GM12874 (cell line): ENCODE results near the gene PPP1R1C.

Experiments
- TF ChIP-seq, protein P1 (sequence below): IDR thresholded peaks from 2 replicates; pipeline ENCODE4 v1.5.1; 2011; ENCODE audit warnings: low read depth, mild to moderate bottlenecking, control low read depth, low read length, moderate library complexity; ENCODE audit not compliant: insufficient read depth

The PPP1R1C gene

DNA sequence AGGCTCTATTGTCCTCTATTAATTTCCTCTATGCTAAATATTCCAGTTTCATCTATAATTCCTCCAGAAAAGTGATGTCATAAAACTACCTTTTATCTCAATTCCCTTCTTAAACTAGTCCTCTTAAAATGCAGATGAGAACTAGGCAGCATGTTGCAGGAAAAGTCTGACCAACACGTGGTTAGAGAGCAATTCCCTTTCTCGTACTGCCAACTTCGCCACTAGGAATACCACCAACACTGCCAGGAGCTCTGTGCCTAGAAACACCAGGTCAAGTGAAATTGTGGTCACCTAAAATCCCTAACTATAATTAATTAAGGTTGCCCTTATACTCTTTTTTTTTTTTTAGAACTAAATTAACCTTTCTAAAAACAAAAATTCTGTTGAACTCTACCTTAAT lies 127.7 kb downstream of the PPP1R1C start:
- TF ChIP-seq, protein P1, sequence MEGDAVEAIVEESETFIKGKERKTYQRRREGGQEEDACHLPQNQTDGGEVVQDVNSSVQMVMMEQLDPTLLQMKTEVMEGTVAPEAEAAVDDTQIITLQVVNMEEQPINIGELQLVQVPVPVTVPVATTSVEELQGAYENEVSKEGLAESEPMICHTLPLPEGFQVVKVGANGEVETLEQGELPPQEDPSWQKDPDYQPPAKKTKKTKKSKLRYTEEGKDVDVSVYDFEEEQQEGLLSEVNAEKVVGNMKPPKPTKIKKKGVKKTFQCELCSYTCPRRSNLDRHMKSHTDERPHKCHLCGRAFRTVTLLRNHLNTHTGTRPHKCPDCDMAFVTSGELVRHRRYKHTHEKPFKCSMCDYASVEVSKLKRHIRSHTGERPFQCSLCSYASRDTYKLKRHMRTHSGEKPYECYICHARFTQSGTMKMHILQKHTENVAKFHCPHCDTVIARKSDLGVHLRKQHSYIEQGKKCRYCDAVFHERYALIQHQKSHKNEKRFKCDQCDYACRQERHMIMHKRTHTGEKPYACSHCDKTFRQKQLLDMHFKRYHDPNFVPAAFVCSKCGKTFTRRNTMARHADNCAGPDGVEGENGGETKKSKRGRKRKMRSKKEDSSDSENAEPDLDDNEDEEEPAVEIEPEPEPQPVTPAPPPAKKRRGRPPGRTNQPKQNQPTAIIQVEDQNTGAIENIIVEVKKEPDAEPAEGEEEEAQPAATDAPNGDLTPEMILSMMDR: no peak

DNA sequence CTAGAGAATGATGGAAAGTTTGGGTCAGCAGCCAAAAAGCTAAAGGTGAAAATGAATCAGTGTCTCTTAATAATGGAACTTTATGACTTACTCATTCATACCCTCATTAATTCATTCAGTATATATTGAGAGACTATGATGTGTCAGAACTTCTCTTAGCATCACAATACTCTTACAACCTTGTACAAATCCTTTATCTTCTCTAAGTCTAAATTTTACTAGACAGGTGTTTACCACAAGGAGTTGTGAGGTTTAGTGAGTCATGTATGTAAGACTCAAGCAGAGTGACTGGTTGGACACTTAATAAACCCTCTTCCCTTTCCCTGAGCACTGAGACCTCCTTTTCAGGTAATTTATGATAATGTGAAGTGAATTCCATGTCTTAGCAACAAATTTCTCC lies 129.6 kb downstream of the PPP1R1C start:
- TF ChIP-seq, protein P1: no peak

DNA sequence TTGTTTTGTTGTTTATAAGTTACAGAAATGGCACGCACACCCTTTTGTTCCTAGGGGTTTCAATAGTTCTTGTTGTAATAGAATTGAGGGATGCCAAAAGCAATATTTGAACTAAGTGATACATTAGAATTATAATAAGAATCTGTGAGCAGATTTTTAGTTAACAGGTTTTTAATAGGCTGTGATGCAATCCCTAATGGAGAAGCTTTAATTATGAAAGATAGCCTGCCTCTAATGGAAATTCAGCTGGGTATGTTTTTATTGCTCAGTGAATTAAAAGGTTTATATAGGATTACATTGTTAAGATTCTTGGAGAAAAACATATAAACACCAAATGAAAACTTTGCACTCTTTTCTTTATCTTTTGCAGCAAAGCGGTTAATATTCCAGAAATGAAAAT lies 131.1 kb downstream of the PPP1R1C start:
- TF ChIP-seq, protein P1: no peak

DNA sequence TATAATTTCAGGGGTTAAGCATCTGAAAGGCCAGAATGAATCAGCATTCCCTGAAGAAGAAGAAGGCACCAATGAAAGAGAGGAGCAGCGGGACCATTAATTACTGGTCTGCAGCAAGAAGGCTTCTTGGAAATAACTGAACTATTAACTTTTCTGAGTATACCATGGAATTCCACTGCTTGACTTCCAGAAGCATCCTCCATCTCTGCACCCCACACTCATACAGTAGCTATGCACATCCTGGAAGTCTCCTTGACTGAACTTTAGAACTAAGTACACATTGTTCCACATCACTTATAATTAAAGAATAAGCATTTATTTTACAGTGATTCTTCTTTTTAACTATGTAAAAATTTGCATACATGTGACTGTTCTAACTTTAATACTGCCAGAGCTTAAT lies 131.5 kb downstream of the PPP1R1C start:
- TF ChIP-seq, protein P1: no peak

DNA sequence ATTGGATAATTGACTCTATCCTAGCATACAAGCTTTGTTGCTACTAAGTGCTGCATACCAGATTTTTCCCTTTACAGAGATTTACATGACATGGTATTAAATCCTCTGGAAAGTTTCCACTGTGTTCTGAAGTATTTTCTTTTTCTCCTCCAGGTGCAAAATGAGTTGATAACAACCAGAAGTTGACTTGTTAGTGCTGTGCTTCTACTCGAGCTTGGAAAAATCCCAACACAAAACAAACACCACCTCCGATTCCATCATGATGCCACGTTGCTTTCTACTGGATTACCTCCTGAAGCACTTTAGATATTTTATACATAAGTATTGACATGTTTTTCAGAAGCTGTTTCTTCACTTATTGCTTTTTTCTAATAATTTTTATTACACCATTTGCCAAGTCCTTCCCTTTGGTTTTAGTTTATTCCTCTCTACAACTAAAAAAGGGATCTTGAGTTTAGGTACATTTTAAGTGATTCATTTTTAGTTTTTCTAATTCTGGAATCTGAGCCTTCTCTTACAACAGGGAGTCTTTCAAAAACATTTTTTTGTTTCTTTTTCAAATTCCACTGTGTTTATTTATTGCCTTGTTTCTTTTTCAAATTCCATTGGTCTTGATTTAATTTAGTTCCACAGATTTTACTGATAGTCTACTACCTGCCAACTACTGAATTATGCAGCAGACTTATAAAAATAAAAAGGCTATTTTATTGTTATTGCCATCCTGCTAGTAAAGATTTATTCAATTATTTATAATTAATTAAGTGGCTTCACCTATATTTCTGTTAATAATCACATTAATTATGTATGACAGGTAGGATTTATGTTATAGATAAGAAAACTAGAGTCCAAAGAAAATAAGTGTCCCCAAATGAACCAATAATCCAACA lies 143.4 kb downstream of the PPP1R1C start:
- TF ChIP-seq, protein P1: no peak

DNA sequence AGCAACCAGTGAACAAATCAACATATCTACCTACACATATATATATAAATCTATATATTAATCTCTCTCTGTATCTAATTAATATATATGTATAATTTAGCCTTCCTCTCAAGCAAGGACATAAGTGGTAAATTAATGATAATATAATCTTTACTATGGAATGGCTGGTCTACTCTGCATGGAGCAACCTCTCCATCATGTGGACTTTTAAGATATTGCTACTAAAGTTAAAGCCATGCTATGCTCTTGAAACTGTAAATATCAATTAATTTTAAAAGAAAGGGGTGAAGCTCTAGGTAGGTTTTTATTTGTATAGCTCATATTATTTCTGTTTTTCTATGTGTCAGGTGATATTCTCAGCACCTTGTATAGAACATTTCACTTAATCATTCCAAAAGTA lies 147.0 kb downstream of the PPP1R1C start:
- TF ChIP-seq, protein P1: no peak

DNA sequence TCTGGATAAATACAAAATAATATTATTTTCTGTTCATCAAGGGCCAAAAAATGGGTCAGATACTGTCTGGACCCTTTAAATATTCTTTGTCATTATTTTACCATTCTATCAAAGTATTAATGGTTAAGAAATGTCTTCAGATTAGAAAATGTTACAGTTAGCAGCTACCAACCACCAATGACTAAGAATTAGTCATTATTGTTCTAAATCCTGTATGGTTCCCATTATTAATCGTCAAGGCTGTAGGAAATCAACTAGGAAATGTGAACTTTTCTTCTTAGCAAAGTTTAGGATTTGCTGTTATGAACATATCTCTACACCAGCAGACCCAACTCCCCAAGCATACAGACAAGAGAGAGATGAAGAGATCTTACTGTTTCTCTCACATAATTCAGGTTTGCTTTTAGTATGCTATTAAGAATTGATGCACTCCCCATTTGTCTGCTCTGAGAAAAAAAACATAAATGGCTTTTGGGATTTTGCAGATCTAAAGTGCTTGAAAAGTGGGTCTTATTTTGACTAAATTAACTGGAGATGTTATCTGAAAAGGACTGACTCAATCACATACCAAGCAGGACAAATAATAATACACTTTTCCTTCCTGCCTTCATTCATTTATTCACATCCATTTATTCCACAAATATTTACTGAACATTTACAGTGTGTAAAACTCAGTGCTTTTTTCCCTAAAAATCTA lies 147.7 kb downstream of the PPP1R1C start:
- TF ChIP-seq, protein P1: no peak
